Karpas-422 (cell line): ENCODE measurements around the gene EPHB1. TPM values are rescaled to one million over a fixed set of nuclear protein-coding genes. Genes with fewer than 3 reads are reported as not detected.
"Not testable (repeated sequence)": the region's sequence is repeated elsewhere in the genome, so short reads cannot be mapped to it uniquely, and the experiment has no call there.

Experiments used
- DNase-seq: peaks from one replicate; pipeline ENCODE4 v3.0.0-alpha.2; 2015
- H2AFZ ChIP-seq: fragments of 200-600 bp; sonication (generic); 2 replicates; pipeline ENCODE4 v1.6.1; 2014; ENCODE audit warnings: antibody characterized with exemption, low read length, mixed read lengths
- H3K27ac ChIP-seq: fragments of 200-600 bp; sonication (generic); 2 replicates; pipeline ENCODE4 v1.5.1; 2014; ENCODE audit warnings: mild to moderate bottlenecking, low read length, moderate library complexity
- H3K27me3 ChIP-seq: fragments of 200-600 bp; sonication (generic); 2 replicates; pipeline ENCODE4 v1.6.1; 2014; ENCODE audit warnings: low read length, mixed read lengths
- H3K36me3 ChIP-seq: fragments of 200-600 bp; sonication (generic); 2 replicates; pipeline ENCODE4 v1.6.1; 2014; ENCODE audit warnings: low read length, mixed read lengths; ENCODE audit not compliant: insufficient read depth
- H3K4me1 ChIP-seq: fragments of 200-600 bp; sonication (generic); 2 replicates; pipeline ENCODE4 v1.6.1; 2014; ENCODE audit warnings: mild to moderate bottlenecking, low read length, mixed read lengths
- H3K4me2 ChIP-seq: fragments of 200-600 bp; sonication (generic); 2 replicates; pipeline ENCODE4 v1.6.1; 2014; ENCODE audit warnings: low read length, low read depth, mild to moderate bottlenecking; ENCODE audit not compliant: poor library complexity, severe bottlenecking
- H3K4me3 ChIP-seq: fragments of 200-600 bp; sonication (generic); 2 replicates; pipeline ENCODE4 v1.5.1; 2014; ENCODE audit warnings: mild to moderate bottlenecking, antibody characterized with exemption, low read length, mixed read lengths
- H3K79me2 ChIP-seq: fragments of 200-600 bp; sonication (generic); 2 replicates; pipeline ENCODE4 v1.6.1; 2014; ENCODE audit warnings: mild to moderate bottlenecking, low read length, mixed read lengths
- H3K9ac ChIP-seq: fragments of 200-600 bp; sonication (generic); 2 replicates; pipeline ENCODE4 v1.6.0; 2014; ENCODE audit warnings: low read length
- H3K9me2 ChIP-seq: fragments of 200-600 bp; sonication (generic), shearing (Covaris generic); replicated peaks from 2 replicates; pipeline ENCODE4 v1.6.0; 2014; ENCODE audit warnings: mild to moderate bottlenecking, low read length, moderate library complexity; ENCODE audit not compliant: insufficient read depth
- H3K9me3 ChIP-seq: fragments of 300-700, 200-600 bp; sonication (generic); 2 replicates; pipeline ENCODE4 v1.6.1; 2014; ENCODE audit warnings: low read length, mixed read lengths
- H4K20me1 ChIP-seq: fragments of 200-600 bp; sonication (generic); 2 replicates; pipeline ENCODE4 v1.6.1; 2014; ENCODE audit warnings: mild to moderate bottlenecking, antibody characterized with exemption, low read length, low read depth; ENCODE audit not compliant: insufficient read depth
- total RNA-seq: library from RNA; depleted of rRNA; stranded (reverse); fragments of >200 nt; shearing (Covaris generic); gene quantifications from 2 replicates; pipeline ENCODE4 v1.2.3, GENCODE V29; 2014; ENCODE audit warnings: low replicate concordance

Gene EPHB1
- total RNA-seq, 1 experiment from 2014 or later = 24.1 TPM

DNA sequence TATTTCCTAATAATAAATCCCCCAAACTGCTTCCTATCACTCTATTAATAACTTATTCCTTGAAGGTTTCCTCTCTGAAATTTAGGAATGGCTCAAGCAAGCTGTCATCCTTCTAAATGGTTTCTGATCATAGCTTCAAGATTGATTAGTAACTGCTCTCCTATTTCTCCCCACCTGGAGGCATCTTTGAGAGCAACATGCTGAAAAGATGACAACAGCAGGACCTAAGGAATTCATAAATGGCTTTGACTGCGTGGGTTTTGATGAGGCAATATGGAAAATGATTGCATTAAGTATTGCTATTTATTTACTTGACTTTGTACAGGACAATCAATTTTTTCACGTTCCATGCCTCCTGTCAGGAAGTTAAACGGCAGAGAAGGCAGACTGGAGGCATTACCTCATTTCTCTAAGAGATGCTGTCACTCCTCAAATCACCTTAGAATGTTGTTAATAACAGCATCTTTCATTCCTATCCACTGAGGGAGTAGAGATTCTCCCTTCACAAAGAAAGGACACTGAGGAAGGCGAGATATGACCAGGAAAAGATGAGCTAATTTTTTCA lies 256.4 kb downstream of the EPHB1 start:
- Histone ChIP-seq H3K27me3 (no peaks in the 10 kb centered on the region), H3K27ac (no peak overlapping the region), H3K9me2 (no peaks in the 10 kb centered on the region), H3K36me3 (no peaks in the 10 kb centered on the region), H3K4me2 (no peak overlapping the region), H4K20me1 (peaks cover 6% of the 10 kb centered on the region; the same call in 1 of the 2 replicates), H3K4me1 (no peaks in the 10 kb centered on the region), H3K4me3 (no peak overlapping the region), H2AFZ (no peak overlapping the region), H3K9me3 (no peaks in the 10 kb centered on the region), H3K79me2 (no peaks in the 10 kb centered on the region), H3K9ac (no peak overlapping the region)
- DNase-seq = peak; percentile 50

DNA sequence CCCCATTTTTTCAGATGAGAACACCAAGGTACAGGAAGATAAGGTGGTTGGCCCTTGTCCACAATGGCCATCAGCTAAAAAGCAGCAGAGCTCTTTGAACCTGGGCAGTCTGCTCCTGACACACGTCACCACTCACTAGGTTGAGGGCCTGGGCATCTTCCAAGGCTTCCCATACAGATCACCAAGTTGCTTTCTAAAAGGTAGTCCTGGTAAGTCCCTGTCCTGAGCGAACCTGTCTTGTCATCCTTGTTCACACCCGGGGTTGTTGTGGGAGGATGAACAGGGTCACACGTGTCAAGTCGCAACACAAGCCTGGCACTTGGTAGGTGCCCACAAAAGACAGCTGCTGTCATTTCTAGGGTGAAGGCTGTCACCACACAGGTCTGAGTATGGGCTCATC lies 260.4 kb downstream of the EPHB1 start:
- H3K4me1 ChIP-seq = no peaks in the 10 kb centered on the region
- peaks cover 8% of the 10 kb centered on the region; the same call in 1 of the 2 replicates for H4K20me1 ChIP-seq
- no peaks in the 10 kb centered on the region for H3K9me3 ChIP-seq
- no peaks in the 10 kb centered on the region for H3K9me2 ChIP-seq
- no peak overlapping the region for H3K4me3 ChIP-seq
- no peak overlapping the region for H3K9ac ChIP-seq
- H2AFZ ChIP-seq = no peak overlapping the region
- H3K36me3 ChIP-seq = no peaks in the 10 kb centered on the region
- H3K79me2 ChIP-seq = no peaks in the 10 kb centered on the region
- no peak overlapping the region for H3K27ac ChIP-seq
- no peaks in the 10 kb centered on the region for H3K27me3 ChIP-seq
- no peak overlapping the region for H3K4me2 ChIP-seq
- DNase-seq = no peak

DNA sequence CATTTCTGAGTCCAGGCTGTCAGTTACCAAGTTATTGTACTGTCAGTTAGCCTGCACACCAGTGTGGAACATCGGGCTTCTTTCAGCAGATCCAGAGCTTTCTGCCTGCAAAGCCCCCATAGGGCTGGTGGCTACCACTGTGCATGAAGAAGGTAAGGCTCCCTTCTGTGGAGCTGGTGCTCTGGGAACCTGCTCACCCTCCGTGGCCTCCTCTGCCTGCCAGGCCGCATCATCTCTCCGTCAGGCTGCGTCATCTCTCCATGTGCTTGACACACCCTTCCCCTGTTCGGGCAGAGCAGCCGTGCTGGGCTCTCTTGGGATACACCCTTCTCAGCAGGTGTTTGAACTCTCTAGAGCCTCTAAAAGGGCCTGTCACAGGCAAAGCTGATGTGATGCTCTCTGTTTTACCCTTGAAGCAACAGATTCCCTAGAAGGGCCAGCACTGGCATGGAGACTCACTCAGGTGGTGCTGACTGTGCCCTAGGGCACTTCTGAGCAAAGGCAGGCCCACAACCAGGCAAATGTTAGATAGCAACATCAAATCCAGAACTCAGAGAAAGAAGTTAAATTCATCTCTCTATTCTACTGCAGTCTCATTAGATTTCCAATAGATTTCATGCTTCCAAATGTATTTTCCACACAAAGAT lies 261.1 kb downstream of the EPHB1 start:
- H3K4me2 ChIP-seq = no peak overlapping the region
- no peak for DNase-seq
- H3K4me1 ChIP-seq = no peaks in the 10 kb centered on the region
- H3K79me2 ChIP-seq = no peaks in the 10 kb centered on the region
- no peak overlapping the region for H2AFZ ChIP-seq
- H3K27me3 ChIP-seq = no peaks in the 10 kb centered on the region
- no peaks in the 10 kb centered on the region for H3K9me2 ChIP-seq
- no peaks in the 10 kb centered on the region for H3K9me3 ChIP-seq
- no peaks in the 10 kb centered on the region for H3K36me3 ChIP-seq
- no peak overlapping the region for H3K9ac ChIP-seq
- no peak overlapping the region for H3K27ac ChIP-seq
- peaks cover 8% of the 10 kb centered on the region; the same call in 1 of the 2 replicates for H4K20me1 ChIP-seq
- H3K4me3 ChIP-seq = no peak overlapping the region

DNA sequence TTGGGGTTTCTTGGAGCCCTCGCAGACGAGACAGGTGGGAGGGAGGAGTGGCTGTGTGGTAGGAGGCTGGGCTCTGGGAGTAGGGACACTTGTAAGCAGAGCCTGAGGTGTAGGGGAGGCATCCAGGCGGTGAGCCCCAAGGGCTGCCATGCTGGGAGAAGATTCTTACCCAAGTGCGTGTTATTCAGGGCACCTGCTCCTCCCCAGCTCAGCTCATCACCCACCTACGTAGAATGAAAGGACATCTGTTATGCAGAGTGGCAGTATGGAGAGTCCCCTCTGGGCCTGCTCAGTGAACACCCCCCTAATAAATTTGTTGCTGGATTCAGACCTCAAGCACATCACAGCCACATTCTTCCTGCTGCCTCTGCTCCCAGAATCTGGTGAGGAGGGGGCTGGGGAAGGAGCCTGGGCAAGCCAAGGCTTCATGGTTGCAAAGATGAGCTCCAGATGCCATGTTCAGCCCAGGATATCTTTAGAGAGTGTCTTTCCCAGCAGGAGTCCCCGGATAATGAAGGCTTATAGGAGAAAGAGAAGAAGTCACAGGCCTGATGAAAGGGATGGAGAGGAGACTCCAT lies 261.8 kb downstream of the EPHB1 start:
- Histone ChIP-seq H4K20me1 (peaks cover 8% of the 10 kb centered on the region; the same call in 1 of the 2 replicates), H2AFZ (no peak overlapping the region), H3K4me2 (no peak overlapping the region), H3K9me2 (no peaks in the 10 kb centered on the region), H3K9me3 (no peaks in the 10 kb centered on the region), H3K4me3 (no peak overlapping the region), H3K27me3 (no peaks in the 10 kb centered on the region), H3K79me2 (no peaks in the 10 kb centered on the region), H3K27ac (no peak overlapping the region), H3K9ac (no peak overlapping the region), H3K36me3 (no peaks in the 10 kb centered on the region), H3K4me1 (no peaks in the 10 kb centered on the region)
- no peak for DNase-seq

DNA sequence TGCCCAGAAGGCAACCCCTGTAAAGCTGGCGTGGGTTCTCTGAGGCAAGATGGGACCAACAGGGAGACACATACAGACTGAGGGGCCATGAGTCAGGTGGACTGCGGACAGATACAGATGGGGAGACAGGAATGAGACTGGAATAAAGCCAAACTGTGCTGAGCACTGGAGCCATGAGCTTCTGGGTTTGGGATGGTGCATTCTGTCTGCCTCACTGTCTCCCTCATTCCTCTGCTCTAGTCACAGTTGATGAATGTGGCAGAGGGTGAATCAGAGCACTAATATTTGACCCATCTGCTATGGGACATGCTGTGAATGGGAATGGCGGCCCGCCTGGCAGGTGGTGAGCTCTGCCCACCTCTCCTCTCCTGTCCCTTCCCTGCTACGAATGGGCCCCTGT lies 262.9 kb downstream of the EPHB1 start:
- Histone ChIP-seq H3K79me2 (no peaks in the 10 kb centered on the region), H3K27ac (no peak overlapping the region), H2AFZ (no peak overlapping the region), H3K36me3 (no peaks in the 10 kb centered on the region), H3K9ac (no peak overlapping the region), H4K20me1 (peaks cover 8% of the 10 kb centered on the region; the same call in 1 of the 2 replicates), H3K4me3 (no peak overlapping the region), H3K4me1 (no peaks in the 10 kb centered on the region), H3K4me2 (no peak overlapping the region), H3K27me3 (no peaks in the 10 kb centered on the region), H3K9me2 (no peaks in the 10 kb centered on the region), H3K9me3 (no peaks in the 10 kb centered on the region)
- no peak for DNase-seq

DNA sequence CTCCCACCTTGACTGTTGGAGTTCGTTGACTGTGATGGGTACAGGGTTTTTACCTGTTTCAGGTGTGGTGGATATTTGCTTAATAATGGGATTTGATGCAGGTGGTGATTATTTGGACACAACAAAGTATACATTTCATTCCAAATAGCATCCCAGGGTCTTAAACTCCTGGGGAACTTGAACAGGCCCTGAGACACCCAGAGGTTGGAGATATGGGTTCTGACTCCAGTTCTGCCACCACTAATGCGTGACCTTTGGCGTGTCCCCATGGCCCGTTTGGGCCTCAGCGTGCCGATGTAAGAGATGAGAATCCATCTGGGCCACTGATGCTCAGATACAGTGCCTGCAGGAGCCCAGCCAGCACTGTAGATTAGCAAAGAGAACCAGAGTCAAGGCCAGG lies 264.5 kb downstream of the EPHB1 start:
- H3K4me1 ChIP-seq = no peaks in the 10 kb centered on the region
- H3K4me3 ChIP-seq = no peak overlapping the region
- no peak overlapping the region for H3K9ac ChIP-seq
- no peak overlapping the region for H3K4me2 ChIP-seq
- peaks cover 8% of the 10 kb centered on the region; the same call in 1 of the 2 replicates for H4K20me1 ChIP-seq
- H2AFZ ChIP-seq = no peak overlapping the region
- H3K9me2 ChIP-seq = no peaks in the 10 kb centered on the region
- no peaks in the 10 kb centered on the region for H3K36me3 ChIP-seq
- H3K9me3 ChIP-seq = no peaks in the 10 kb centered on the region
- no peaks in the 10 kb centered on the region for H3K79me2 ChIP-seq
- no peak overlapping the region for H3K27ac ChIP-seq
- no peaks in the 10 kb centered on the region for H3K27me3 ChIP-seq
- no peak for DNase-seq

DNA sequence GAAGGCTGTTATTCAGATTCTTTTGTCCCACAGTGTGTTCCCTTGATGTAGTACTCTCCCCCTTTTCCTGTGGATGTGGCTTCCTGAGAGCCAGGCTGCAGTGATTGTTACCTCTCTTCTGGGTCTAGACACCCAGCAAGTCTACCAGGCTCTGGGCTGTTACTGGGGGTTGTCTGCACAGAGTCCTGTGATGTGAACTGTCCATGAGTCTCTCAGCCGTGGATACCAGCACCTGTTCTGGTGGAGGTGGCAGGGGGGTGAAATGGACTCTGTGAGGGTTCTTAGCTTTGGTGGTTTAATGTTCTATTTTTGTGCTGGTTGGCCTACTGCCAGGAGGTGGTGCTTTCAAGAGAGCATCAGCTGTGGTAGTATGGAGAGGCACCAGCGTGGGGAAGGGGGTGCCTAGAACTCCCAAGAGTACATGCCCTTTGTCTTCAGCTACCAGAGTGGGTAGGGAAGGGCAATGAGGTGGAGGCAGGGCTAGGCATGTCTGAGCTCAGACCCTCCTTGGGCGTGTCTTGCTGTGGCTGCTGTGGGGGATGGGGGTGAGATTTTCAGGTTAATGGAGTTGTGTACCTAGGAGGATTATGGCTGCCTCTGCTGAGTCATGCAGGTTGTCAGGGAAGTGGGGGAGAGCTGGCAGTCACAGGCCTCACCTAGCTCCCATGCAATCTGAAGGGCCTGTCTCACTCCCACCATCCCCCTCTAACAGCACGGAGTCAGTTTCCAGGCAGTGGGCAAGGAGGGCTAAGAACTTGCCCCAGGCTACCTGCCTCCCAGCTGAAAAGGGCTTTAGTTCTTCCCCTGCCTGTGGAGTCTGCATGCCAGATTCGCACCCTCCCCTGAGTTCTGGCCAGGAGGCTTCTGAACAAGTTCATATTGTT lies 272.0 kb downstream of the EPHB1 start:
- H3K27ac ChIP-seq, H4K20me1 ChIP-seq, H3K79me2 ChIP-seq, H3K9me3 ChIP-seq, H3K36me3 ChIP-seq, H3K27me3 ChIP-seq, H2AFZ ChIP-seq, H3K4me3 ChIP-seq, DNase-seq, H3K9me2 ChIP-seq: not testable (repeated sequence)
- Histone ChIP-seq H3K4me1 (peaks cover 24% of the 10 kb centered on the region), H3K9ac (0 out of 2 replicates have a peak overlapping the region, but pooled peaks have one; percentile 30), H3K4me2 (peak overlapping the region; percentile 35)

DNA sequence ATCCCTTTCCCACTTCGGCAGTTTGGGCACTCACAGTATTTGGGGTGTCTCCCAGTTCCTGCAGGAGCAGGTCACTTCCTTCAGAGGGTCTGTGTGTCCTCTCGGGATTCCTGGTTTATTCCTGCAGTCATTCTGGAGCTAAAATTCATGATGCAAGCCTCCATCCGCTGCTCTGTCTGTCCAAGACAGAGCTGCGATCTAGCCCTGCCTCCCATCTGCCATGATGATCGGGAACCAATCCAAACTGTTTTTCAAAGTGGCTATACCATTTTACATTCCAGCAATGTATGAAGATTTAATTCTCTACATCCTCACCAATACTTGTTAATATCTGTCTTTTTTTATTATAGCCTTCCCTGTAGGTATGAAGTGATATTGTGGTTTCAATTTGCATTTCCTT lies 273.0 kb downstream of the EPHB1 start:
- Histone ChIP-seq H3K4me1 (peaks cover 24% of the 10 kb centered on the region), H3K9me2 (no peaks in the 10 kb centered on the region), H3K36me3 (no peaks in the 10 kb centered on the region), H3K9ac (no peak overlapping the region), H3K4me3 (no peak overlapping the region), H3K9me3 (no peaks in the 10 kb centered on the region), H4K20me1 (no peaks in the 10 kb centered on the region), H2AFZ (no peak overlapping the region), H3K27me3 (no peaks in the 10 kb centered on the region), H3K4me2 (no peak overlapping the region), H3K79me2 (no peaks in the 10 kb centered on the region), H3K27ac (no peak overlapping the region)
- DNase-seq = no peak
